ENCODE measurements around the gene USP53.

Gene USP53

DNA sequence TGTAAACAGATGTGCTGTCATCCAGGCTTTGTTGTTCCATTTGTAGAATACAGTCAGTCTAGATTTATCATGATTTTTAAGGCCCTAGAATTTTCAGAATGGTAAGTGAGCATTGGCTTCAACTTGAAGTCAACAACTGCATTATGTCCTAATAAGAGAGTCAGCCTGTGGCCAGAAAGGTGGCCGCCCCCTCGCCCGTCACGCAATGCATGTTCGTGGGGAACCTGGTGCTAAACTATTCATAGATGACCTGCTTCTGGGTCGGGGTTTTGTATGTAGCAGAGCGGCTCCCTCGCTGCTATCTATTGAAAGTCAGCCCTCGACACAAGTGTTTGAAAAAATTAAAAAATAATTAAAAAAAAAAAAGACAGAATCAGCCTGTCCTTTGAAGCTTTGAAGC, 24.7 kb downstream of the USP53 start:
- no peaks in the 10 kb centered on the region for H3K27me3 ChIP-seq (ENCODE audit: insufficient read depth, low read length, poor library complexity)
- H3K56ac ChIP-seq (ENCODE audit: low read length), result no peak overlapping the region
- H2BK15ac ChIP-seq (replicated peaks; ENCODE audit: low read depth), result no peak overlapping the region
- WGBS (ENCODE audit: extremely low coverage, insufficient coverage, low lambda C conversion rate), result no CpG with 5 or more reads among the region's 9 CpGs
- H3K79me1 ChIP-seq (ENCODE audit: low read length), result peaks cover 6% of the 10 kb centered on the region
- no peak overlapping the region for H3K27ac ChIP-seq (ENCODE audit: low read depth, low read length)
- no peak overlapping the region for H3K9ac ChIP-seq (ENCODE audit: low read length)
- no peak overlapping the region for H4K8ac ChIP-seq (ENCODE audit: low read depth, low read length)
- H2AK5ac ChIP-seq (ENCODE audit: low read length), result no peak overlapping the region
- no peak for DNase-seq
- H3K4ac ChIP-seq (ENCODE audit: low read depth, low read length), result no peak overlapping the region
- peaks cover 9% of the 10 kb centered on the region for H3K4me1 ChIP-seq (ENCODE audit: control insufficient read depth, low read depth, low read length)
- no peaks in the 10 kb centered on the region for H3K36me3 ChIP-seq (ENCODE audit: control insufficient read depth, insufficient read depth, low read length)
- H4K5ac ChIP-seq (ENCODE audit: low read length), result no peak overlapping the region
- H3K4me2 ChIP-seq (ENCODE audit: low read length), result no peak overlapping the region
- H3K79me2 ChIP-seq (ENCODE audit: control insufficient read depth, insufficient read depth, low read length), result peaks cover 5% of the 10 kb centered on the region
- no peak overlapping the region for H3K4me3 ChIP-seq (ENCODE audit: low read length)
- H2BK120ac ChIP-seq (ENCODE audit: low read depth, low read length), result no peak overlapping the region
- H3K18ac ChIP-seq (ENCODE audit: low read length), result no peak overlapping the region
- H2BK5ac ChIP-seq (ENCODE audit: low read length), result no peak overlapping the region
- H3K23ac ChIP-seq (ENCODE audit: low read length), result no peak overlapping the region

DNA sequence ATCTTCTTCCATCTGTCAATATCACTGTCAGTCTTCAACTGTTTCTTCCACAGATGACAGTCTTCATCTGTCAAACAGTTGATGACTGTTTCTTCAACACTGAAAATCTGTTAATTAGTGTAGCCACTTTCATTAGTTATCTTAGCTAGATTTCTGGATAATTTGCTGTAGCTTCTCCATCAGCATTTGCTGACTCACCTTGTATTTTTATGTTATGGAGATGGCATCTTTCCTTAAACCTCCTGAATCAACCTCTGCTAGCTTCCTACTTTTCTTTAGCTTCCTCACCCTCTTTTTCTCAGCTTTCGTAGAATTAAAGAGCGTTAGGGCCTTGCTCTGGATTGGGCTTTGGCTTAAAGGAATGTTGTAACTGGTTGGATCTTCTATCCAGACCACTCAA, 25.1 kb downstream of the USP53 start:
- H3K4me1 ChIP-seq (ENCODE audit: control insufficient read depth, low read depth, low read length), result peaks cover 11% of the 10 kb centered on the region
- H2AK5ac ChIP-seq (ENCODE audit: low read length), result no peak overlapping the region
- WGBS (ENCODE audit: extremely low coverage, insufficient coverage, low lambda C conversion rate), result no CpG with 5 or more reads among the region's 2 CpGs
- H4K5ac ChIP-seq (ENCODE audit: low read length), result no peak overlapping the region
- H3K79me2 ChIP-seq (ENCODE audit: control insufficient read depth, insufficient read depth, low read length), result peaks cover 5% of the 10 kb centered on the region
- H3K4me3 ChIP-seq (ENCODE audit: low read length), result no peak overlapping the region
- H3K27me3 ChIP-seq (ENCODE audit: insufficient read depth, low read length, poor library complexity), result no peaks in the 10 kb centered on the region
- no peak overlapping the region for H3K4me2 ChIP-seq (ENCODE audit: low read length)
- no peak overlapping the region for H3K27ac ChIP-seq (ENCODE audit: low read depth, low read length)
- H3K18ac ChIP-seq (ENCODE audit: low read length), result no peak overlapping the region
- no peak overlapping the region for H4K8ac ChIP-seq (ENCODE audit: low read depth, low read length)
- no peak overlapping the region for H3K9ac ChIP-seq (ENCODE audit: low read length)
- H3K56ac ChIP-seq (ENCODE audit: low read length), result no peak overlapping the region
- no peak overlapping the region for H3K4ac ChIP-seq (ENCODE audit: low read depth, low read length)
- no peak overlapping the region for H2BK15ac ChIP-seq (replicated peaks; ENCODE audit: low read depth)
- no peak for DNase-seq
- no peak overlapping the region for H2BK5ac ChIP-seq (ENCODE audit: low read length)
- no peak overlapping the region for H3K23ac ChIP-seq (ENCODE audit: low read length)
- H2BK120ac ChIP-seq (ENCODE audit: low read depth, low read length), result no peak overlapping the region
- H3K36me3 ChIP-seq (ENCODE audit: control insufficient read depth, insufficient read depth, low read length), result no peaks in the 10 kb centered on the region
- H3K79me1 ChIP-seq (ENCODE audit: low read length), result peaks cover 6% of the 10 kb centered on the region

DNA sequence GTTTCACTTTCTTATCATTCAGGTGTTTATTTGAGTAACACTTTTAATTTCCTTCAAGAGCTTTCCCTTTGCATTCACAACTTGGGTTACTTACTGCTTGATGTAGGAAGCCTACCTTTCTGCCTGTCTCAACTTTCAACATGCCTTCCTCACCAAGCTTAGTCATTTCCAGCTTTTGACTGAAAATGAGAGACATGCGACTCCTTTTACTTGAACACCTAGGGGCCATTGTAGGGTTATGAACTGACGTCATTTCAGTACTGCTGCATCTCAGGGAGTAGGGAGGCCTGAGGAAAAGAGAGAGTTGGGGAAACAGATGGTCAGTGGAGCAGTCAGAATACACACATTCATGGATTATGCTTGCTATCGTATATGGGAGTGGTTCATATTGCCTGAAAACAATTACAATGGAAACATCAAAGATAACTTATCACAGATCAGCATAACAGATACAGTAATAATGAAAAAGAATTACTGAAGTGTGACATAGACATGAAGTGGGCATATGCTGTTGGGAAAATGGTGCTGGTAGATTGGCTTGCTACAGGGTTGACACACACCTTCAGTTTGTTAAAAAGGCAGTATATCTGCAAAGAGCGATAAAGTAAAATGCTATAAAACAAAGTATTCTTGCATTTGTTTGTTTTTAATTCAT, 25.7 kb downstream of the USP53 start:
- H3K36me3 ChIP-seq (ENCODE audit: control insufficient read depth, insufficient read depth, low read length), result no peaks in the 10 kb centered on the region
- H4K8ac ChIP-seq (ENCODE audit: low read depth, low read length), result no peak overlapping the region
- H2AK5ac ChIP-seq (ENCODE audit: low read length), result no peak overlapping the region
- no peak overlapping the region for H2BK120ac ChIP-seq (ENCODE audit: low read depth, low read length)
- no peaks in the 10 kb centered on the region for H3K27me3 ChIP-seq (ENCODE audit: insufficient read depth, low read length, poor library complexity)
- no peak overlapping the region for H3K27ac ChIP-seq (ENCODE audit: low read depth, low read length)
- H3K9ac ChIP-seq (ENCODE audit: low read length), result no peak overlapping the region
- peak; percentile 69 for DNase-seq
- no peak overlapping the region for H4K5ac ChIP-seq (ENCODE audit: low read length)
- no peak overlapping the region for H3K4me3 ChIP-seq (ENCODE audit: low read length)
- peaks cover 11% of the 10 kb centered on the region for H3K4me1 ChIP-seq (ENCODE audit: control insufficient read depth, low read depth, low read length)
- no peak overlapping the region for H3K4ac ChIP-seq (ENCODE audit: low read depth, low read length)
- peaks cover 6% of the 10 kb centered on the region for H3K79me1 ChIP-seq (ENCODE audit: low read length)
- H2BK5ac ChIP-seq (ENCODE audit: low read length), result no peak overlapping the region
- no peak overlapping the region for H3K4me2 ChIP-seq (ENCODE audit: low read length)
- H3K18ac ChIP-seq (ENCODE audit: low read length), result no peak overlapping the region
- no peak overlapping the region for H3K23ac ChIP-seq (ENCODE audit: low read length)
- no peak overlapping the region for H2BK15ac ChIP-seq (replicated peaks; ENCODE audit: low read depth)
- H3K56ac ChIP-seq (ENCODE audit: low read length), result no peak overlapping the region
- H3K79me2 ChIP-seq (ENCODE audit: control insufficient read depth, insufficient read depth, low read length), result peaks cover 5% of the 10 kb centered on the region
- no CpG with 5 or more reads among the region's 4 CpGs for WGBS (ENCODE audit: extremely low coverage, insufficient coverage, low lambda C conversion rate)

DNA sequence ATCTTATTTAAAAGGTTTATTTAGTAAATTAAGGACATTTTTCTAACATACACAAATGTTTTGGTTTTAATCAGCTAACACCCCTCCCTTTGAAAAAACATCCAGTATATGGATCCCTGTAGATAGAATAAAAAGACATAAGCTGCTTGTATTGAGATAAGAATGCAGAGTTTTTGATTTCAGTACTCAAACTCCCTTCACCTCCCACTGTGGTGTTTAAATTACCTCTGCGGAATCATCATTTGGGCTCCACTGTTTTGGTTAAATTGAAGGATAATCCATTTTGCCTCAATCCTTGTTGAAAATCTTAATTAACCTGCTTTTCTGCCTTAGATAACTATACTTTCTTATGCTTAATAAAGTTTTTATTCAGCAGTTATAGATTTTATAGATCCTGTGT, 27.6 kb downstream of the USP53 start:
- peaks cover 7% of the 10 kb centered on the region for H3K4me1 ChIP-seq (ENCODE audit: control insufficient read depth, low read depth, low read length)
- H3K79me2 ChIP-seq (ENCODE audit: control insufficient read depth, insufficient read depth, low read length), result no peaks in the 10 kb centered on the region
- no peaks in the 10 kb centered on the region for H3K27me3 ChIP-seq (ENCODE audit: insufficient read depth, low read length, poor library complexity)
- no peak overlapping the region for H2BK5ac ChIP-seq (ENCODE audit: low read length)
- no peak overlapping the region for H3K18ac ChIP-seq (ENCODE audit: low read length)
- DNase-seq, result peak; percentile 25
- H3K79me1 ChIP-seq (ENCODE audit: low read length), result no peaks in the 10 kb centered on the region
- no peak overlapping the region for H2BK120ac ChIP-seq (ENCODE audit: low read depth, low read length)
- no peak overlapping the region for H3K56ac ChIP-seq (ENCODE audit: low read length)
- H3K4ac ChIP-seq (ENCODE audit: low read depth, low read length), result no peak overlapping the region
- no peaks in the 10 kb centered on the region for H3K36me3 ChIP-seq (ENCODE audit: control insufficient read depth, insufficient read depth, low read length)
- H2AK5ac ChIP-seq (ENCODE audit: low read length), result no peak overlapping the region
- no CpG with 5 or more reads among the region's 1 CpG for WGBS (ENCODE audit: extremely low coverage, insufficient coverage, low lambda C conversion rate)
- H3K23ac ChIP-seq (ENCODE audit: low read length), result no peak overlapping the region
- no peak overlapping the region for H3K27ac ChIP-seq (ENCODE audit: low read depth, low read length)
- no peak overlapping the region for H3K4me3 ChIP-seq (ENCODE audit: low read length)
- no peak overlapping the region for H4K5ac ChIP-seq (ENCODE audit: low read length)
- no peak overlapping the region for H3K4me2 ChIP-seq (ENCODE audit: low read length)
- no peak overlapping the region for H4K8ac ChIP-seq (ENCODE audit: low read depth, low read length)
- no peak overlapping the region for H2BK15ac ChIP-seq (replicated peaks; ENCODE audit: low read depth)
- no peak overlapping the region for H3K9ac ChIP-seq (ENCODE audit: low read length)

DNA sequence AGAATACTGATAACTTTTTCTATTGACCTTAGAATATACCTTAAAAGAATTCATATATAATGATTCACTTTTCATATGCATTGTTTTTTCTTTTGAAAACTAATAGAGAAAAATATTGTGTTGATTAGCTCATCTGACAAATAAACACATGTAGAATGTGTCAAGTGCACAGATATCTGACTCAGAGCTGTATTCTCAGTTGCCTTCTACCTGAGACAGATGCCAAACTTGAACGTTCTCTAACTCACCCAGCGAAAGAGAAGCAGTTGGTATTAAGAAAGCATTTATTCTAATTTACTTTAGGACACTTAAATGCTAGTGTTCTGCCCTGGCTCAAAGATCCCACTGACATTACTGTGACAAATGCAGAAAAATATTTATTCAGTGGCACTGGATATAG, 28.1 kb downstream of the USP53 start:
- no CpG with 5 or more reads among the region's 2 CpGs for WGBS (ENCODE audit: extremely low coverage, insufficient coverage, low lambda C conversion rate)
- Histone ChIP-seq H3K23ac (ENCODE audit: low read length) (no peak overlapping the region), H2AK5ac (ENCODE audit: low read length) (no peak overlapping the region), H3K36me3 (ENCODE audit: control insufficient read depth, insufficient read depth, low read length) (no peaks in the 10 kb centered on the region), H3K4me2 (ENCODE audit: low read length) (no peak overlapping the region), H3K56ac (ENCODE audit: low read length) (no peak overlapping the region), H3K79me2 (ENCODE audit: control insufficient read depth, insufficient read depth, low read length) (no peaks in the 10 kb centered on the region), H3K18ac (ENCODE audit: low read length) (no peak overlapping the region), H3K27me3 (ENCODE audit: insufficient read depth, low read length, poor library complexity) (no peaks in the 10 kb centered on the region), H3K4ac (ENCODE audit: low read depth, low read length) (no peak overlapping the region), H3K9ac (ENCODE audit: low read length) (no peak overlapping the region), H2BK15ac (replicated peaks; ENCODE audit: low read depth) (no peak overlapping the region), H4K5ac (ENCODE audit: low read length) (no peak overlapping the region), H2BK5ac (ENCODE audit: low read length) (no peak overlapping the region), H3K79me1 (ENCODE audit: low read length) (no peaks in the 10 kb centered on the region), H3K4me3 (ENCODE audit: low read length) (no peak overlapping the region), H4K8ac (ENCODE audit: low read depth, low read length) (no peak overlapping the region), H2BK120ac (ENCODE audit: low read depth, low read length) (no peak overlapping the region), H3K27ac (ENCODE audit: low read depth, low read length) (no peak overlapping the region), H3K4me1 (ENCODE audit: control insufficient read depth, low read depth, low read length) (peaks cover 7% of the 10 kb centered on the region)
- no peak for DNase-seq

DNA sequence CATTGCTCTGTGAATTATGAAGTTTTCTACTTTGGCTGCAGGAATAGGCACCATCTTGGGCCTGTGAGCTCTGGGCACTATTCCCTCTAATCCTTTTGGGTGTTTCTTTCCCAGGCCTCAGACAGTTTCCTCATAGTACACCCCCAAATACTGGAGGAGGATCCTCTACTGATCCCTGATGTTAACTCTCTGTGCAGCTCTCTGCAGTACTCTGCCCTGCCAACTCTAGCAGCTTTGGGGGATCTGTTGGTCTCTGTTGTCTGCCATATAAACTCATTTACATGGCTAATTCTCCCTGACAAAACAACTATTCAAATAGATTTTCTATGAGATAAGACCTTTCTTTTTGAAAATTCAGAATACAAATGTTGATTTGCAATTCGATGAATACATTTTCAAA, 29.9 kb downstream of the USP53 start:
- Histone ChIP-seq H3K36me3 (ENCODE audit: control insufficient read depth, insufficient read depth, low read length) (no peaks in the 10 kb centered on the region), H3K4me2 (ENCODE audit: low read length) (no peak overlapping the region), H3K79me2 (ENCODE audit: control insufficient read depth, insufficient read depth, low read length) (no peaks in the 10 kb centered on the region), H2BK5ac (ENCODE audit: low read length) (no peak overlapping the region), H3K23ac (ENCODE audit: low read length) (no peak overlapping the region), H2BK120ac (ENCODE audit: low read depth, low read length) (no peak overlapping the region), H4K8ac (ENCODE audit: low read depth, low read length) (peak overlapping the region; percentile 56), H4K5ac (ENCODE audit: low read length) (no peak overlapping the region), H3K4me3 (ENCODE audit: low read length) (no peak overlapping the region), H2BK15ac (replicated peaks; ENCODE audit: low read depth) (no peak overlapping the region), H3K4ac (ENCODE audit: low read depth, low read length) (no peak overlapping the region), H3K27ac (ENCODE audit: low read depth, low read length) (no peak overlapping the region), H3K9ac (ENCODE audit: low read length) (no peak overlapping the region), H3K4me1 (ENCODE audit: control insufficient read depth, low read depth, low read length) (peaks cover 7% of the 10 kb centered on the region), H3K18ac (ENCODE audit: low read length) (no peak overlapping the region), H2AK5ac (ENCODE audit: low read length) (no peak overlapping the region), H3K56ac (ENCODE audit: low read length) (peak overlapping the region; percentile 39), H3K27me3 (ENCODE audit: insufficient read depth, low read length, poor library complexity) (no peaks in the 10 kb centered on the region), H3K79me1 (ENCODE audit: low read length) (no peaks in the 10 kb centered on the region)
- DNase-seq, result no peak
- no CpG with 5 or more reads among the region's 1 CpG for WGBS (ENCODE audit: extremely low coverage, insufficient coverage, low lambda C conversion rate)
